ENCODE results near the gene PDCD10.

Gene PDCD10

GRCh38 chr3:167733961-167734497 lies 663 bp downstream of the PDCD10 start:
- DNase-seq, result peak in 1 of 2 donors; percentile 22

GRCh38 chr3:167732313-167733065 lies 2.2 kb downstream of the PDCD10 start:
- no peak for DNase-seq

DNA sequence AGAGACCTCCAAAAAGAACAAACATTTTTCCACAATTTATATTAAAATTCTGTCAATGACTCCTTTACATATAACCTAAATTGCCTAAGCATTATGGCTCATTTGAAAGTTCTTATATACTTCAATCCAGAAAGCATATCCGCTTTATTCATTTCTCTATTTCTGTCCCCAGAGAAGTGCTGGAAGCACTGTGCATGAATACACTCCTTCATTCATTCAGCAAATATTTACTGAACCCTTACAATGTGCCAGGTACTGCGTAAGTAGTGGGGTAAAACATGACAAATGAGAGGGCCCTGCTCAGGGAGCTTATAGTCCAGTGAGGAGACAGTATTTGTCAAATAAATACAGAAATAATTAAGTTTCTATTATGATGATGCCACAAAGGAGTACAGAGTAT lies 3.3 kb downstream of the PDCD10 start:
- DNase-seq, result no peak

DNA sequence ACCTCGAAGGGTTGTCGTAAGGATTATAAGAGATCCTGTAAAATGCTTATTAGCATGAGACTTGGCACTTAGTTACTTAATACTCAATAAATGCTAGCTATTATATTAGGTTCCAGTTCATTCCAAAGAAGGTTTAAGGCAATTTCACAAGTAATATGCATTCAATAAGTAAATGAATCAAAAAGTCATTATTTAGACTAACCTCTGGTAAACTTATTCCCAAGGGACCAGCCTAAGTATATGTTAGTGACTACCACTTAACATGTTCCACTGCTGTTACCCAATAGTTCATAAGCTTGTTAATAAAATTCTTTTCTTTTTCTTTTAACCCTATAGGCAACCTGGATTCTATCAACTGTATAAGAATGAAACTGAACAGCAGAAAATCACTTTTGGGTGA lies 5.1 kb downstream of the PDCD10 start:
- DNase-seq, result no peak

DNA sequence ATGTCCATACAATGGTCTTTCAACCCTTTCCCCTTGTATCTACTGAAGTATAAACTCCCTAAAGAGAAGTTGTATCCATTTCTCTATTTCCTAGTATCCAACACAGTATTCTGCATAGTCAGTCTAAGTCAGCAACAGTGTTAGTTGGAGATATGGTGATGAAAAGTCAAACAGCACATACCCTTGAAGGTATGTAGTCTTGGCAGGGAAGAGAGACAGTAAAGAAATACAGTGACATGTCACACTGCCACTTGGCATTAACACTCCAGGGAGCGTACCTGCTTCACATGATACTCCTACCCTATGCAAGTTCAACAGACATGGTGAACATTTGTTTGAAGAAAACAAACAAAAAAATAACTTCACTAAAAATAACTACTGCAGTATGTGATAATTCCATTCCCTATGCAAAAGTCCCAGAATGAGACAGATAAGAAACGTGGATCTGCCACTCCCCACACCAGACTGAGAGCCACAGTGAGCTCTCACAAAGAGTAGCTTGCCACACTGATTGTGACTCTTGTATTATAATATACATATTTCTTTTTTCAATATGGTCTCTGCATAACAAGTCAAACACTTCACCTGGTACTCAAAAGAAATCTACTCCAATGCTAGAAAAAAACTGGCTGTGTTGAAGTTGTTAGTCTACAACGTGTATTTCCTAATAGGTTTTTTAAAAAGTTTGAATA lies 5.9 kb downstream of the PDCD10 start:
- no peak for DNase-seq

DNA sequence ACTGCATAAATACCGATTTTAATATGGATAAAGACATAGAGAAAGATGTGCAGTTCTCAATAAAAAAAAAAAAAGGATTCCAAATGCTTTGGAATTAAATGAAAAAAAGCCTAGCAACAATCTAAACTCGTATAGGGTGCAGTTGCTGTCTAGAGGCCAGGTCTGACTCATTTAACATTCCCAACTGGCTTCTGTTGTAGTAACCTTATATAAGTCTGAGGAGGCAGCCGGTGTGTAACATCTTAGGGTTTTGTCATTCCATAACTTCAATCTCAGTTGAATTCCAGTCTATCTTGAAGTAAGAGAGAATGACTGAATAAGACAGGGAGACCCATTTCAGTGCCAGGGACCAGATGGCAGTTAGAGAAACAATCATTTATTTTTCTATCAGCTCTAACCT lies 6.5 kb downstream of the PDCD10 start:
- no peak for DNase-seq

GRCh38 chr3:167723872-167724271 lies 10.8 kb downstream of the PDCD10 start:
- DNase-seq, result no peak

DNA sequence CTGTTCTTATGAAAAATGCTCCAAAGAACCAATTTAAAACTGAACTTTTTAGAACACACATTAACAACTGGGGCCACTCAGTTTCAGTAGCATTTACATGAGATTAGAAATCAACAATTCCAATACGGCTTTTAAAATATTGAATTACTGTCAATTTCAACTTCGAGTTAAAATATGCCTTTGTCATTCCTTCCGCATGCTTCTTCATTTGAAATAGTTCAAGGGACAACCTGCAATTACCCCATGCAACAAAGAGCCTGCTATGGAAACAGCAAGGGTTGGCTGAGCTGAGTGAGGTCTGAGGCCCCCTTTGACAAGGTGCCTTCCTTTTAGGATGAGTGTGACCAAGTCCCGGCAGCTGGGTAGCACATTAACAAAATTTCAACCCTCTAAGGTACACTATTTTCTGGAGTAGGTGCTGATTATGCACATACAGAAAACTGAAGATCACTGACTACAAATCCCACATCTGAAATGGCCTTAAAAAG lies 11.6 kb downstream of the PDCD10 start:
- DNase-seq, result no peak

DNA sequence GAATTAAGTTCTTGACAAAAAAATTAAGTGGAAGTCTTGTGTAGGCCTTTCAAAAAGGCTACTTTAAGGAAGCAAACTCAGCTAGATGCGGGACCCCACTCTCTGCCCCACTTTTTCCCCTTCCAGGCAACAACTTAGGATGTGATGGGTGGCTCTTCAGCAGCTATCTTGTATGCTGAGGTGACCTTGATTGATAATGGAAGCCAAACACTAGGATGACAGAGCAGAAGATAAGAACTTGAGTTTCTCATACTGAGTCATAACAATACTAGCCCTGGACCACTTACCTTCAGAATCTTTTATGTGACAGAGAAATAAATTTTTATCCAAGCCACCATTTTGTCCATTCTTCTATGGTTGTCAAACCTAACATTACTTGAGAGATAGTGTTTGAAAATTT lies 16.1 kb downstream of the PDCD10 start:
- DNase-seq, result no peak

DNA sequence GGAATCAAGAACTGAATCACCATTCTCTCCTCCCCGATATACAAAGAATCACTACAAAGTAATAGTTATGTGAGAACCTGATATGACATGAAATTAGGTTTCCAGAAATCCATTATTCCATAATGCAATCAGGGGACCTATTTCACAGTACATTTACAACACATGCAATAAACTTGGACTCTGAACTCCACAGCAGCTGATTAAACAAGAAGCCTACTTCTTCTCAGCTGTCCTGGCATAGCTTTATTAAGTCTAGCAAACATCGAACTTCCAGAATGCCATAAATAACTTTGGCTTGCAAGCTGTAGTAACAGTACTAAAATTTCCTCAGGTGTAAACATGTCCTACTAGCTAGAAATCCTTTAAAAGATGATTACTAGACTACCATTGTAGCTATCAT lies 17.8 kb downstream of the PDCD10 start:
- no peak for DNase-seq

- DNase-seq, result no peak
Observed at GRCh38 chr3:167714871-167715270, 19.8 kb downstream of the PDCD10 start.

GRCh38 chr3:167712445-167712844 lies 22.2 kb downstream of the PDCD10 start:
- DNase-seq, result no peak

DNA sequence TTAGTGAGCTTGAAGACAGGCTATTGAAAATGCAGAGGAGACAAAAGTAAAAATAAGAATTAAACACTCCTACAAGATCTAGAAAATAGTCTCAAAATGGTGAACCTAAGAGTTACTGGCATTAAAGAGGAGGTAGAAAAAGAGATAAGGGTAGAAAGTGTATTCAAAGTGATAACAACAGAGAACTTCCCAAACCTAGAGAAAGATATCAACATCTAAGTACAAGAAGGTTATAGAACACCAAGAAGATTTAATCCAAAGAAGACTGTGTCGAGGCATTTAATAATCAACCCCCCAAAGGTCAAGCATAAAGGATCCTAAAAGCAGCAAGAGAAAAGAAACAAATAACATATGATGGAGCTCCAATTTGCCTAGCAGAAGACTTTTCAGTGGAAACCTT lies 23.3 kb downstream of the PDCD10 start:
- no peak for DNase-seq

- DNase-seq, result no peak
Observed at GRCh38 chr3:167710552-167710951, 24.1 kb downstream of the PDCD10 start.

DNA sequence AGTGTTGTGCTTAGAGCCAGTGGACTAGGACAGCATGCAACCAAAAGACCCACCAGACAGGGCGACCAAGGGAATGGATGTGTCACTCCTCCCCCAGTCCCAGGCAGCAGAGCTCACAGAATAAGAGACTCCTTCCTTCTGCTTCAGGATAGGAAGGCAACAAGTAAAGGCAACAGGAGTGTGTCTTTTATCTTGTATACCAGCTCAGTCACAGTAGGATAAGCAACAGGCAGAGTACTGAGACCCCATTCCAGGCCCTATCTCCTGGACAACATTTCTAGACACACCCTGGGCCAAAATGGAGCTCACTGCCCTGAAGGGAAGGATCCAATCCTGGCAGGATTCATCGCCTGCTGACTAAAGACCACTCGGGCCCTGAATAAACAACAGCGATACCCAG lies 25.0 kb downstream of the PDCD10 start:
- DNase-seq, result no peak

DNA sequence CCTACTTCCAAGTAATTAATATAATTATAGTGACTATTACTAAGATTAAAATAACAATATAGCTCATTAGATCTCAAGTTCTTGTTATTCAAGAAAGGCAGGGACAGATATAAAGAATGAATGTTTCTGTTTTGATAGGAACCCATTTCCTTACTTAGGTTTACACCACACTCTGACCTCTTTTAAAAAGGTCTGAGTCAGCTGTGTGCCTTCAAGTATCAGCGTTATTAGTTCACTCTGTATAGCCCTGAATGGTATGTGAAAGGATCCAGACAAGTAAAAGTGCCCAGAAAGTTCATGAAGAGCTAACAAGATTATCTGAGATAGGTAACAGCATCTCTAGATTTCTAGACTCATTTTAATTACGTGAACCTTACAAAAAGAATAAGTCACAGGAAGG lies 28.9 kb downstream of the PDCD10 start:
- no peak for DNase-seq

DNA sequence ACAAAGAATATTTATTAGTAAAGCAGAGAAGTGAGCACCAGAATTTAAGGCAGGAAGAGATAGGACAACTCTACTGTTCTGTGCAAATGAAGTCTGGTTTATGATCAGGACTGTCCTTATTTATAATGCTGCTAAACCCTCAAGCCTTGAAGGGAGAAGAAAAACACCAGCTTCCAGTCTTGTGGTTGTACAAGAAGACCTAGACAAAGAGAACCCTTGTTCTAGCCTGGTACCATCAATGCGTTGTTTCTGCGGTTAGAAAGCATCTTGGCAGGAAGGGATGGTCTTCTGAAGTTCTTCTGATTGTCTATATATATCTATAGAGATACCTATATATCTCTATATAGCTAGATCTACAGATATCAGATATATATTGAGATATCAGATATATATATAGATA lies 33.8 kb downstream of the PDCD10 start:
- DNase-seq, result no peak

DNA sequence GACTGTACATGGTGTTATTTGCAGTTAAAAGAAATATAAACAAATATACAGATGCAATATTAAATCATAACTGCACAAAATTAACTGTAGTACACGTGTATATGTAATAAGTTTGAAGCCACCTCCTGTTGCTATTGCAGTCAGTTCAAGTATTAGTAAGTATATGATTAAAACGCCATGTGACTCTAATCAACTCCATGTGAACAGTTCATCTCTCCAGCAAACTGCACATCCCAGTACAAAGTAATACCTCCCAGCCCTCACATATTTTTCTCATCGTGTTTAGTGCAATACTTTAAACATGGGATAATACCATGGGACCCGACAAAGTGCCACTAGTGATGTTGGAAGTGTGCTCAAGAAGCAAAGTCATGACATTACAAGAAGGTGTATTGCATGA lies 34.6 kb downstream of the PDCD10 start:
- DNase-seq, result no peak

- no peak for DNase-seq
Observed at GRCh38 chr3:167694121-167694520, 40.6 kb downstream of the PDCD10 start.

DNA sequence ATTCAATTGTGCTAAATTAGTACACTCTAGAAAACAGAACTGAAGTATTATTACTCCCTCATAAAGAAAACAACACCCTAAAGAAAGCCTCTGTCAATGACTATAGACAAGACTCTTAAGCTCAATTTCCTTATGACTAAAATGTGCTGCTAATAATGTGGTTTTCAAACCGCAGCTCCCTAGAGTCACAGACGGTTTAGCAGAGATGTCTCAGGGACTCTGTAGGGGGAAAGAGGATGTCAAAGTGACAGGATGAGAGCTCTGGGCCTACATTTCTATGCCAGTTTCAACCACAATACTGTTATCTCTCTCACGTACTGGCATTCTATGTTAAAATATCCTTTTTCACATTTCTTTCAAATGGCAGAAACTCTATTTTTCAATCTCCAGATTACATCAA lies 43.3 kb downstream of the PDCD10 start:
- DNase-seq, result peak; percentile 13 to 44

GRCh38 chr3:167684388-167684993 lies 50.2 kb downstream of the PDCD10 start:
- peak; percentile 16 to 78 for DNase-seq

- no peak for DNase-seq
Observed at GRCh38 chr3:167679526-167679925, 55.2 kb downstream of the PDCD10 start.

DNA sequence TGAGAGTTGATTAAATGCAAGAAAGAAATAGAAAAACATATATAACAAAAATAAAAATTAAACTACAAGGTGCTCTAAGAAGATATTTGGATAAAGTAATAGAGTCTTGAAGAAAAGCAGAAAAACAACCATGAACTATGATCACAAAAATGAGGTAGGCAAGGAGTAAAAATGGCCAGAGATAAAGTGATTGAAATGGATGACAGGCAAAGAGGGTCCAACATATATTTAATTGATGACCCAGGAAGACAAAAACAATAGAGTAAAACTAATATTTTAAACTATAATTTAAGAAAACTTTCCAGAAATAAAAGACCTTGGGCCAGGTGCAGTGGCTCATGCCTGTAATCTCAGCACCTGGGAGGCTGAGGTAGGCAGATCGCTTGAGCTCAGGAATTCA lies 58.8 kb downstream of the PDCD10 start:
- DNase-seq, result no peak

DNA sequence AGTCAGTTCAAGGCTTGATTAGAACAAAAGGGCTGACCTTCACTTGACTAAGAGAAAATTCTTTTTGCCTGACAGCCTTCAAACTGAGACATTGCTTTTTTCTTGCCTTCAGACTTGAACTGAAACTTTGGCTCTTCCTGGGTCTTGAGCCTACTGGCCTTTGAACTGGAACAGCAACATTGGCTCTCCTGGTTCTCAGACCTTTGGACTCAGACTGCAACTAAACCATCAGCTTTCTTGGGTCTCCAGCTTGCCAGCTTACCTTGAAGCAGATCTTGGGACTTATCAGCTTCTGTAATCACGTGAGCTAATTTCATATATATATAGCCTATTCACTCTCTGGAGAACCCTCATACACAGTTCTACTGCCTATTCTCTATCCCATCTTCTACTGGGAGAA lies 61.5 kb downstream of the PDCD10 start:
- DNase-seq, result no peak

Data from CD4-positive, alpha-beta T cell treated with Interleukin-1 beta for 1 hour (primary cell).